ENCODE results near the gene ACTRT2. TPM values are rescaled to one million over a fixed set of nuclear protein-coding genes. Genes with fewer than 3 reads are reported as not detected.

Gene ACTRT2
- total and polyA plus RNA-seq, 2 donors (not counting 3 experiments of a cell fraction or from before 2014, with no cell fraction given) = not detected

- Histone ChIP-seq H3K9ac (replicated peaks; ENCODE audit: extremely low read depth, insufficient read depth, low read length) (no peak overlapping the region), H3K9me3 (replicated peaks; ENCODE audit: control insufficient read depth, insufficient read depth, low read length) (peaks cover 5% of the 10 kb centered on the region), H3K4me1 (ENCODE audit: control insufficient read depth, extremely low read depth, insufficient read depth, low read length) (no peaks in the 10 kb centered on the region), H3K79me2 (ENCODE audit: control insufficient read depth, insufficient read depth, low read length) (no peaks in the 10 kb centered on the region), H2AFZ (ENCODE audit: low read depth, low read length) (no peak overlapping the region), H3K4me3 (replicated peaks in 1 of 3; ENCODE audit: insufficient read depth in 1 of 3, low read depth in 1 of 3, low read length in 3 of 3) (no peak overlapping the region), H3K27me3 (ENCODE audit: control insufficient read depth in 2 of 2, insufficient read depth in 2 of 2, low read length in 2 of 2) (no peaks in the 10 kb centered on the region), H3K4me2 (ENCODE audit: insufficient read depth, low read length) (no peak overlapping the region), H3K36me3 (ENCODE audit: control insufficient read depth in 2 of 2, extremely low read depth in 1 of 2, insufficient read depth in 2 of 2, low read length in 2 of 2) (no peaks in the 10 kb centered on the region), H4K20me1 (replicated peaks; ENCODE audit: control insufficient read depth, extremely low read depth, insufficient read depth, low read length) (no peaks in the 10 kb centered on the region), H3K9me1 (replicated peaks; ENCODE audit: control insufficient read depth, extremely low read depth, insufficient read depth, low read length) (no peaks in the 10 kb centered on the region), H3K27ac (ENCODE audit: insufficient read depth, low read depth, low read length) (no peak overlapping the region)
- BruUV-seq (replicated peaks) = no TSS peak
- dilution Hi-C loops (cut with MboI; ENCODE audit: extremely low pct_ligation_motif_present, low sequenced_read_pairs) = no loop called here
- intact Hi-C loops (cut with micrococcal nuclease) = no loop called here
- POLR2A ChIA-PET = no interaction called here
- no peak for DNase-seq (ENCODE audit: low read depth, low spot score)
- no peak for TF ChIP-seq JUN (IDR thresholded peaks at IDR 0.05; ENCODE audit: borderline replicate concordance, insufficient read depth, insufficient read length, low read depth)
- no peak for TF ChIP-seq FOS (IDR thresholded peaks at IDR 0.05; ENCODE audit: borderline replicate concordance, insufficient read depth, low read length)
- TF ChIP-seq MYC (IDR thresholded peaks at IDR 0.05; ENCODE audit: low read depth, low read length) = no peak
- no peak for TF ChIP-seq POLR2A (IDR thresholded peaks at IDR 0.05; ENCODE audit: low read depth, low read length)
- TF ChIP-seq MAX (IDR thresholded peaks at IDR 0.05; ENCODE audit: insufficient read depth, insufficient read length) = no peak
- no peak for TF ChIP-seq GATA2 (IDR thresholded peaks at IDR 0.05; ENCODE audit: insufficient read depth, insufficient read length, low read depth, low read length)
- no peak for TF ChIP-seq CTCF (IDR thresholded peaks at IDR 0.05; ENCODE audit: extremely low read depth in 1 of 2, insufficient read depth in 1 of 2, low read depth in 1 of 2, low read length in 2 of 2)
- no peak for TF ChIP-seq EZH2 (IDR thresholded peaks at IDR 0.05; ENCODE audit: borderline replicate concordance, low read depth, low read length, severe bottlenecking)
- TF ChIP-seq POLR2AphosphoS5 (IDR thresholded peaks at IDR 0.05; ENCODE audit: insufficient read depth, low read depth, low read length) = no peak
- FAIRE-seq = no peak
- CTCF ChIA-PET = no interaction called here
These were observed 29.3 kb upstream of the ACTRT2 start for GRCh38 chr1:2991753-2992495.

Data from endothelial cell of umbilical vein (primary cell).